NCI-H226 (cell line): ENCODE results near the gene UNG.
A peak's percentile ranks its signal among the peaks of the same experiment; 100 is the strongest.
"Not testable (repeated sequence)": the region's sequence is repeated elsewhere in the genome, so short reads cannot be mapped to it uniquely, and the experiment has no call there.

Experiments
- DNase-seq: peaks from one replicate; pipeline ENCODE4 v3.0.0-alpha.2; 2015

UNG gene

GRCh38 chr12:109097435-109098182 is at the start of gene UNG:
Gene UNG (plus strand): TSS chr12:109097597. CDS start chr12:109097680, 83 bp downstream.
- DNase-seq = peak; percentile 93

DNA sequence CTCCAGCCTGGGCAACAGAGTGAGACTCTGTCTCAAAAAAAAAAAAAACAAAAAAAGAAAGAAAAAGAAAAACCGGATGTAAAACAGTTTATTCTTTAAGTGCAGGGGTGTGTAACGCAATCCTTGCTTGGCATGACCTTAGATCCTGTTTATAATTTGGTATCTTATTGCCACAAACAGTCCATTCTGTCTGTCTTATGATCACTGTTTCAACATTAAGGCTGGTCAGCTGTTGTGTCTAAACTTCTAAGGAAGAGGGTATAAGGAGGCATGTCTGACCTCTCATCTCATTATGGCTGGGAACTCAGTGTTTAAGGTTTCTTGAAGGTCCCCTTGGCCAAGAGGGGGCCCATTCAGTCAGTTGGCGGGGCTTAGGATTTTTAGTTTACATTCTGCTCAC is 48.7 kb upstream of the UNG start:
- not testable (repeated sequence) for DNase-seq

DNA sequence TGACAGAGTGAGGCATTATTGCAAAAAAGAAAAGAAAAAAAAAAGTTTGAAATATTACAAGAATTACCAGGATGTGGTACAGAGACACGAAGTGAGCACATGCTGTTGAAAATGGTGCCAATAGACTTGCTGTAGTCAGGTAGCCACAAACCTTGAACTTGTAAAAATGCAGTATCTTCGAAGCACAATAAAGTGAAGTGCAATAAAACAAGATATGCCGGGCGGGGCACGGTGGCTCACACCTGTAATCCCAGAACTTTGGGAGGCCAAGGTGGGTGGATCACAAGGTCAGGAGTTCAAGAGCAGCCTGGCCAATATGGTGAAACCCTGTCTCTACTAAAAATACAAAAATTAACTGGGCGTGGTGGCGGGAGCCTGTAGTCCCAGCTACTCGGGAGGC is 47.6 kb upstream of the UNG start:
- DNase-seq = not testable (repeated sequence)

DNA sequence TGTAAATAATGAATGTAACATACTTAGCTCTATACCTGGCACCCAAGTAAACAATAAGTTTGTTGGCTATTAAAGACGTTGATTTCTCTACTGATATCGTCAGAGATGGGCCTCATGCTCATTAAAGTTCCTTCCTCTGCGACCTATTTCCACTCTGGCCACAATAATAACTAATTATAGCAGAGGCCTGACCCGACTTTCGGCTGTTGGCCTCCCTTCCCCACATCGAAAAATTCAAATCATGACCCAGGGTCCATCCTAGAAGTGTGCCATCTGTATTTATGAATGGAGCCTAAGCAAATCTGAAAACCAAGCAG is 45.3 kb upstream of the UNG start:
- no peak for DNase-seq

- DNase-seq = peak; percentile 69
These were observed 44.7 kb upstream of the UNG start, which contains the start of gene USP30 for GRCh38 chr12:109052414-109053323. Gene USP30 (plus strand): TSS chr12:109052576. CDS start chr12:109052679, 103 bp downstream.

DNA sequence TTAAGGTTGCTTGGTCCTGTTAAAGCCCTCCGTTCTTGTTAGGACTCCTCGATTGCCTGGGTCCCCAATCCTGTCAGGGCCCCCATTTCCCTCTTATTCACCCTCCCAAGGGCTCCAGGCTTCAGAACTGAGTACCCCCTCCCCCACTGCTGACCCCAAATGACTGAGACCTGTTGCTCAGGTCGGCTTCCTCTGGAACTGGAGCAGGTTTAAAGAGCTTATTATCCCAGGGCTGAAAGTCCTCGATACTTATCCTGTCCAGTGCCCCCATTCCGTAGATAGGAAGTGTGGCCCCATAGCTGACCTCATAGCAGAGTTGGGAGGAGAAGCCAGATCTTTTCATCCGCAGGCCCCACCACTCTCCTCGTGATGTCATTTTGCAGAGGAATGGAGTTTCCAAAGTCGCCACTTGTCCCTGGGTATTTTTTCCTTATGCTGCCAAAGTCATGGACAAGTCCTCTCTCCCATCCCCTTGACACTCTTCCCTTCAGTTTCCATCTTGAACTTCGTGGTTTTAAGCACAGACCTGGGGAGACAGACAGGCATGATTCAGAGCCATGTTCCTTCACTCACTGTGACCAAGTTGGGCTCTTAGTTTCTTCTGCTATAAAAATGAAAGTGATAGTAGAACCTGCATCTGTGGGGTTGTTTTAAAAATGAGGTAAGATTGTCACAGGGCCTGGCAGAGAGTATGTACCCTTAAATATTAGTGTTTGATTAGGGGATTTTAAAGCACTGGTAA is 43.8 kb upstream of the UNG start:
- no peak for DNase-seq

DNA sequence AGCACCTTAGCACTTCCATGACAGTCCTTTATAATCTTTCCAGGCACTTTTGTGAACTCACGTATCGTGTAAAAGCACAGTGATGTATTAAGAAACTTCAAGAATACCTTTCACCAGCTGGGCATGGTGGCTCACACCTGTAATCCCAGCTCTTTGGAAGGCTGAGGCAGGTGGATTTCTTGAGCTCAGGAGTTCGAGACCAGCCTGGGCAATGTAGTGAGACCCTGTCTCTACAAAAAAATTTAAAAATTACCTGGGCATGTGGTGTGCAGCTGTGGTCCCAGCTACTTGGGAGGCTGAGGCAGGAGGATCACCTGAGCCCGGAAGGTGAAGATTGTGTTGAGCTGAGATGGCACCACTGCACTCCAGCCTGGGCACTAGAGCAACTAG is 43.3 kb upstream of the UNG start:
- DNase-seq = not testable (repeated sequence)

GRCh38 chr12:109054520-109054919 is 42.9 kb upstream of the UNG start:
- no peak for DNase-seq

GRCh38 chr12:109056891-109057290 is 40.5 kb upstream of the UNG start:
- DNase-seq = no peak

GRCh38 chr12:109057376-109057775 is 40.0 kb upstream of the UNG start:
- DNase-seq = no peak

DNA sequence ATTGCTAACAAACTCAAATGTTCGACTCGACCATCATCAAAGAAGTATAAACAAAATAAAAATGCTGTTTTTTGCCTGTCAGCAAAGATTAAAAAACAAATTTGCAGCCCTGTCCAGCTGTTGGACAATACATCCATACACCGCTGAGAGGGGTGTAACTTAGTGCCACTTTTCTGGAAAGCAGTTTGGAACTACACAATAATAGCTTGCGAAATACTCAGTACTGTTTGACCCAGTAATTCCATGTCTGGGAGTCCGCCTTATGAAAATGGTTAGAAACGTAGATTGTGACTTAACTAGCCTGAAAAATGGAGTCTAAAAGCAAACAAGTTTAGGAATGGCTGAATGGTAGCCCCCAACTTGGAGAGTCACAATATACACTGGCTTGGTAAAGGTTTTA is 38.6 kb upstream of the UNG start:
- no peak for DNase-seq

GRCh38 chr12:109064143-109064542 is 33.3 kb upstream of the UNG start:
- no peak for DNase-seq

DNA sequence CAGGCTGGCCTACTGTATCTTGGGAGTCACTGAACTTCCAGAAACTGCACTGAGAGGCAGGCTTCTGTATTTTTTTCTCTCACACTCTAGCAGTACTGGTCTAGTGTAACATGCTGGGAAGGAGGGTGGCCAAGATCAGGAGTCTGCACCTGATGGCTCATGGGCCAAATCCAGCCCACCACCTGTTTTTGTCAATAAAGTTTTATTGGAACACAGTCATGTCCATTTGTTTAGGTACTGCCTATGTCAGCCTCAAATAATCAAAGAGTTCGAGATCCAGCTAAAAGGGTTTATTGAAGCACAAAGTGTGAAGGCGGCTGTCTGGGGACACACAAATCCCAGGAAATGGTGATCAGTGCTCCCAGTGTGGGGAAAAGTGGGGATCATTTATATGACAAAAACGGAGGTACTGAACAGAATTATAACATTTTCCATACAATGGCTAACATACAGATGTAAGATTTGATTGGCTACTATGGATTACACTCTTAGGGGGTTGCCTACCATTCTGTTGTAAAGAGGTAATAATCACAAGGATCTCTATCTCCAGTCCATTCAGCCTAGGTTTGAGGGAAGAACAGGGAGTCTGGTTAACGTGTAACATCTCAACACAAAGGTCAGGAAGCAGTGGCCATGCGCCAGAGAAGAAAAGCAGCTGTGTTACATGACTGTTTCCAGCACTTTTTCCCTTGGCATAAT is 32.1 kb upstream of the UNG start:
- no peak for DNase-seq

DNA sequence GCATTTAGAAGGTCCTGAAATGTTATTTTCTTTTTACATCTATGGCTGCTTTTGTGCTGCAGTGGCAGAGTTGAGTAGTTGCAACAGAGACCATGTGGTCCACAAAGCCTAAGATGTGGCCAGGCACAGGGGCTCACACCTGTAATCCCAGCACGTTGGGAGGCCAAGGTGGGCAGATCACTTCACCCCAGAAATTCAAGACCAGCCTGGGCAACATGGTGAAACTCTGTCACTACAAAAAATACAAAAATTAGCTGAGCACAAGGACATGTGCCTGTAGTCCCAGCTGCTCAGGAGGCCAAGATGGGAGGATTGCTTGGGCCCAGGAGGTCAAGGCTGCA is 31.6 kb upstream of the UNG start:
- DNase-seq = no peak

- no peak for DNase-seq
These were observed 27.8 kb upstream of the UNG start for GRCh38 chr12:109069307-109070271.

DNA sequence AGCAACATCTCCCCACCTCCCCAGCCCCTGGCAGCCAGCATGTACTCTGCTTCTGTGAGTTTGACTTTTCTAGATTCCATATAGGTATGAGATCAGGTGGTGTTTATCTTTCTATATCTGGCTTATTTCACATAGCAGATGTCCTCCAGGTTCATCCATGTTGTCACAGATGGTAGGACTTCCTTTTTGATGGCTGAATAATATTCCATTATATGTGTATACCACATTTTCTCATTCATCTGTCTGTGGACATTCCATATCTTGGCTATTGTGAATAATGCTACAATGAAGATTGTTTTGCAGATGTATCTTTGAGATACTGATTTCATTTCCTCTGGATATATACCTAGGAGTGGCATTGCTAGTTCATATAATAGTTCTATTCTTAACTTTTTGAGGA is 22.5 kb upstream of the UNG start:
- no peak for DNase-seq

DNA sequence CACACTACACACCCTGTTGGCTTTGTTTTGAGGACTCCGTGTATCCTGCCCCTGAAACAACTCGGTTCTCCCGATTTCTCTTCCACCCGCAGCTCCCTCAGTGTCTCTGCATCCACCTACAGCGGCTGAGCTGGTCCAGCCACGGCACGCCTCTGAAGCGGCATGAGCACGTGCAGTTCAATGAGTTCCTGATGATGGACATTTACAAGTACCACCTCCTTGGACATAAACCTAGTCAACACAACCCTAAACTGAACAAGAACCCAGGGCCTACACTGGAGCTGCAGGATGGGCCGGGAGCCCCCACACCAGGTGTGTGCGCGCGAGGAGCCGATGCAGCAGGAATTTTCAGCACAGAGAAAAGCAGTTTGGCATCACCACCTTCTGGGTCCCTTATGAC is 14.6 kb upstream of the UNG start:
- DNase-seq = no peak

GRCh38 chr12:109084425-109084824 is 13.0 kb upstream of the UNG start:
- DNase-seq = no peak

DNA sequence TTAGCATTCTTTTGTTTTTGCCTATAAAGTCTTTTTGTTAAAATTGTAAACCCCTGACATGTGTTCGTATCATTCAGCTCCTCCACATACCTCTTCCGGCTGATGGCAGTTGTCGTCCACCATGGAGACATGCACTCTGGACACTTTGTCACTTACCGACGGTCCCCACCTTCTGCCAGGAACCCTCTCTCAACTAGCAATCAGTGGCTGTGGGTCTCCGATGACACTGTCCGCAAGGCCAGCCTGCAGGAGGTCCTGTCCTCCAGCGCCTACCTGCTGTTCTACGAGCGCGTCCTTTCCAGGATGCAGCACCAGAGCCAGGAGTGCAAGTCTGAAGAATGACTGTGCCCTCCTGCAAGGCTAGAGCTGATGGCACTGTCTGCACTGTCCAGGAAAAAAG is 11.8 kb upstream of the UNG start:
- DNase-seq = no peak

- no peak for DNase-seq
These were observed 10.1 kb upstream of the UNG start for GRCh38 chr12:109087250-109087649.

GRCh38 chr12:109088818-109089217 is 8.6 kb upstream of the UNG start:
- no peak for DNase-seq

DNA sequence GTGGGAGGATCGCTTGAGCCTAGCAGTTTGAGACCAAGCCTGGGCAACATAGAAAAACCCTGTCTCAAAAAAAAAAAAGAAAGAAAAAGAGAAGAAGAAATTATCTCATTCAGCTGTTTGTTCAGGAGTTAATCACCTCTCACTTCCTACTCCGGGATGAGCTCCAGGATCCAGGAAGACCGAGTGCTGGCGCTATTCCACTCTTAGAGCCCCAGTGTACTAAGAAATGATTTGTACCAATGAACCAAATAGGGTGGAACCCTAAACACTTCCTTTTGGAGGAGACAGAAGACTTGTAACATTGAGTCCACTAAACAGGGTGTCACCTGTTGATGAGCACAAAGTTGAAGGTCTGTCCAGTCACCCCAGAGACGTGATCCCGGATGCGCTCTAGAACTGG is 7.7 kb upstream of the UNG start:
- DNase-seq = no peak
